HepG2 (cell line): Measurements from ENCODE around the gene SLC2A10. TPM values are rescaled to one million over a fixed set of nuclear protein-coding genes. Genes with fewer than 3 reads are reported as not detected.
A peak's percentile ranks its signal among the peaks of the same experiment; 100 is the strongest.
"Not testable (repeated sequence)": the region's sequence is repeated elsewhere in the genome, so short reads cannot be mapped to it uniquely, and the experiment has no call there.

ENCODE experiments used
- ATM ChIP-seq: fragments of 450-650 bp; IDR thresholded peaks from 2 replicates; pipeline ENCODE4 v1.7.1; 2017; ENCODE audit warnings: mild to moderate bottlenecking, borderline replicate concordance
- CEBPG ChIP-seq: IDR thresholded peaks from 2 replicates; pipeline ENCODE4 v1.6.1; 2016
- CREB1 ChIP-seq, 2 experiments: fragments of 450-650 bp in 1 of 2; IDR thresholded peaks; 2 replicates each; pipeline ENCODE4 v1.6.1; 2016 to 2017; ENCODE audit warnings: control low read depth in 1 of 2, mild to moderate bottlenecking in 1 of 2, missing compliant biosample characterization in 1 of 2, missing genetic modification characterization in 1 of 2
- GFI1 ChIP-seq: sonication (generic); formaldehyde crosslinking; IDR thresholded peaks from 2 replicates; pipeline ENCODE4 v1.5.0; 2020; ENCODE audit warnings: missing genetic modification reagents, mild to moderate bottlenecking, borderline replicate concordance
- HDAC2 ChIP-seq: sonication (generic); formaldehyde crosslinking; IDR thresholded peaks from 2 replicates; pipeline ENCODE4 v1.4.0; 2020; ENCODE audit warnings: missing genetic modification reagents
- RAD21 ChIP-seq: fragments of 450-650 bp; formaldehyde crosslinking; IDR thresholded peaks from 2 replicates; pipeline ENCODE4 v1.5.0; 2020; ENCODE audit warnings: mild to moderate bottlenecking
- SOX13 ChIP-seq, 3 experiments: fragments of 450-650 bp in 1 of 3; sonication (generic) in 1 of 3; formaldehyde crosslinking in 1 of 3; IDR thresholded peaks in 2 of 3; conservative IDR thresholded peaks in 1 of 3; 2 replicates each; pipeline versions ENCODE4 v1.5.0 to v1.6.1; 2016 to 2020; ENCODE audit warnings: antibody characterized with exemption in 1 of 3, mild to moderate bottlenecking in 1 of 3, missing compliant biosample characterization in 1 of 3, missing genetic modification reagents in 1 of 3, moderate library complexity in 1 of 3
- SOX5 ChIP-seq: IDR thresholded peaks from 2 replicates; pipeline ENCODE4 v1.6.1; 2016; ENCODE audit warnings: borderline replicate concordance
- SOX6 ChIP-seq, 2 experiments: fragments of 450-650 bp in 1 of 2; sonication (generic) in 1 of 2; formaldehyde crosslinking in 1 of 2; IDR thresholded peaks; 2 replicates each; pipeline versions ENCODE4 v1.4.0 to v1.6.1; 2017 to 2020; ENCODE audit warnings: antibody characterized with exemption in 1 of 2, mild to moderate bottlenecking in 1 of 2, missing genetic modification reagents in 1 of 2
- SP5 ChIP-seq: IDR thresholded peaks from 2 replicates; pipeline ENCODE4 v1.6.1; 2016; ENCODE audit warnings: low read depth, borderline replicate concordance
- TCF7 ChIP-seq: sonication (generic); IDR thresholded peaks from 2 replicates; pipeline ENCODE4 v1.6.1; 2016; ENCODE audit warnings: antibody characterized with exemption, low read depth
- ZBTB38 ChIP-seq: sonication (generic); formaldehyde crosslinking; IDR thresholded peaks from 2 replicates; pipeline ENCODE4 v1.5.1; 2020; ENCODE audit warnings: mild to moderate bottlenecking, missing genetic modification reagents
- ZNF292 ChIP-seq: sonication (generic); formaldehyde crosslinking; IDR thresholded peaks from 2 replicates; pipeline ENCODE4 v1.8.1; 2022; ENCODE audit warnings: mild to moderate bottlenecking, low read depth, missing genetic modification reagents, borderline replicate concordance
- polyA plus RNA-seq, 8 experiments: library from polyadenylated mRNA; depleted of rRNA in 3 of 8; stranded (reverse) in 7 of 8; unstranded in 1 of 8; fragments of >200 nt; fragmentation: Illumina TruSeq in 4 of 8; extraction: Trizol in 4 of 8; gene quantifications; 2 replicates each; pipeline versions ENCODE4 v1.2.1 to v1.2.3, GENCODE V29; 2011 to 2016; ENCODE audit warnings: low read depth in 4 of 8, missing spikeins in 1 of 8, mixed read lengths in 1 of 8; ENCODE audit not compliant: insufficient read depth in 1 of 8
- total RNA-seq, 5 experiments: library from RNA; depleted of rRNA; stranded (reverse); fragments of >200 nt; fragmentation: Illumina TruSeq; extraction: Trizol; gene quantifications; 2 replicates each; pipeline ENCODE4 v1.2.3, GENCODE V29; 2016; ENCODE audit warnings: low read depth in 1 of 5
- TF ChIP-seq, protein P1 (sequence below): sonication (generic); formaldehyde crosslinking; IDR thresholded peaks from 2 replicates; pipeline ENCODE4 v1.8.1; 2023; ENCODE audit warnings: mild to moderate bottlenecking, moderate library complexity, missing genetic modification reagents
- TF ChIP-seq, protein P2 (sequence below): sonication (generic); formaldehyde crosslinking; IDR thresholded peaks from 2 replicates; pipeline ENCODE4 v1.5.0; 2020; ENCODE audit warnings: mild to moderate bottlenecking, missing genetic modification reagents
- TF ChIP-seq, protein P3 (sequence below): sonication (generic); formaldehyde crosslinking; IDR thresholded peaks from 2 replicates; pipeline ENCODE4 v1.4.0; 2020; ENCODE audit warnings: missing genetic modification reagents, borderline replicate concordance
- TF ChIP-seq, protein P4 (sequence below): sonication (generic); formaldehyde crosslinking; IDR thresholded peaks from 2 replicates; pipeline ENCODE4 v1.4.0; 2020; ENCODE audit warnings: missing genetic modification reagents, borderline replicate concordance

SLC2A10 gene
- total and polyA plus RNA-seq, 2 of the 13 experiments (the other 11 are each of a cell fraction or from before 2014, with no cell fraction given) = 16.0 to 18.4 TPM

DNA sequence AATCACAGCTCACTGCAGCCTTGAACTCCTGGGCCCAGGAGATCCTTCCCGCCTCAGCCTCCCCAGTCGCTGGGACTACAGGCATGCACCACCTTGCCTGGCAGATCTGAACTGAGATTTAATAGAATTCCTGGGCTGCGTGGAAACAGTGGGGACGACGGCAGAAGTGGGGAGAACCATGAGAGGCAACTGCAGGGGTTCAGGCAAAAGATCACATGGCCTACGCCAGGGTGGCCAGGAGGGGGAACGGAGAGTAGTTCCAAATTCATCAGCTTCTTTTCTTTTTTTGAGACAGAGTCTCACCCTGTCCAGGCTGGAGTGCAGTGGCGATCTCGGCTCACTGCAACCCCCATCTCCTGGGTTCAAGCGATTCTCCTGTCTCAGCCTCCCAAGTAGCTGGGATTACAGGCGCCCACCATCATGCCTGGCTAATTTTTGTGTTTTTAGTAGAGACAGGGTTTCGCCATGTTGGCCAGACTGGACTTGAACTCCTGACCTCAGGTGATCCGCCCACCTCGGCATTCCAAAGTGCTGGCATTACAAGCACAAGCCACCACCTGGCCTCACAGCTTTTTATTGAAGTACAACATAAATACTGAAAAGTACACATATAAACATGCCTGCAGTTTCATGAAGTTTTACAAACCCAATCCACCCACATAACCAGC, 32.7 kb upstream of the SLC2A10 start (continued):
- TF ChIP-seq SOX13 (IDR thresholded peaks at IDR 0.05) (peak; percentile 7; the same call in 1 of the 2 replicates), SOX13 (CRISPR knock-in tag; conservative IDR thresholded peaks at IDR 0.05 in 1 of 2, IDR thresholded peaks at IDR 0.05 in 1 of 2) (peak in 1 of 2 experiments; percentile 64; a peak in 2 of 4 replicates), ATM (0 out of 2 replicates have a peak, but pooled peaks have one; percentile 32), SOX5 (peak; percentile 56), SP5 (CRISPR knock-in tag) (peak; percentile 95), SOX6 (CRISPR knock-in tag; IDR thresholded peaks at IDR 0.05) (peak; percentile 50), HDAC2 (CRISPR knock-in tag) (0 out of 2 replicates have a peak, but pooled peaks have one; percentile 31), ZBTB38 (CRISPR knock-in tag) (peak; percentile 23; the same call in 1 of the 2 replicates), CEBPG (peak; percentile 45; the same call in 1 of the 2 replicates), TCF7 (peak; percentile 54), ZNF292 (CRISPR knock-in tag) (peak; percentile 77), RAD21 (CRISPR knock-in tag) (0 out of 2 replicates have a peak, but pooled peaks have one; percentile 38), GFI1 (peak; percentile 57; the same call in 1 of the 2 replicates), CREB1 (CRISPR knock-in tag; IDR thresholded peaks at IDR 0.05) (0 out of 2 replicates have a peak, but pooled peaks have one; percentile 21)
- TF ChIP-seq, protein P1, sequence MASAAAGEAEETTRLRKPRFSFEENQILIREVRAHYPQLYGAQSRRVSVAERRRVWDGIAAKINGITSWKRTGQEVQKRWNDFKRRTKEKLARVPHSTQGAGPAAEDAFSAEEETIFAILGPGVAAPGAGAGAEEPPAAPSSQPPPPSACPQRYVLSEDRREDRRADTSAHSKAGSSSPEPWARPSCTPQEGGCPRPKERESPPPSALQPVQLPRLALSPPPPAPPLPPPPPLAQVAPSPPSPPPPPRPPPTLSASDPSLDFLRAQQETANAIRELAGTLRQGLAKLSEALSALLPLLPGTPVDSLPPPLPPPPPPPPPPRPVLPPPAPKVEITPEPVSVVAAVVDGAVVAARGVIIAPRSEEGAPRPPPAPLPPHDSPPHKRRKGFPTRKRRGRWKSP (CRISPR knock-in tag) = 0 out of 2 replicates have a peak, but pooled peaks have one; percentile 24
- TF ChIP-seq, protein P2, sequence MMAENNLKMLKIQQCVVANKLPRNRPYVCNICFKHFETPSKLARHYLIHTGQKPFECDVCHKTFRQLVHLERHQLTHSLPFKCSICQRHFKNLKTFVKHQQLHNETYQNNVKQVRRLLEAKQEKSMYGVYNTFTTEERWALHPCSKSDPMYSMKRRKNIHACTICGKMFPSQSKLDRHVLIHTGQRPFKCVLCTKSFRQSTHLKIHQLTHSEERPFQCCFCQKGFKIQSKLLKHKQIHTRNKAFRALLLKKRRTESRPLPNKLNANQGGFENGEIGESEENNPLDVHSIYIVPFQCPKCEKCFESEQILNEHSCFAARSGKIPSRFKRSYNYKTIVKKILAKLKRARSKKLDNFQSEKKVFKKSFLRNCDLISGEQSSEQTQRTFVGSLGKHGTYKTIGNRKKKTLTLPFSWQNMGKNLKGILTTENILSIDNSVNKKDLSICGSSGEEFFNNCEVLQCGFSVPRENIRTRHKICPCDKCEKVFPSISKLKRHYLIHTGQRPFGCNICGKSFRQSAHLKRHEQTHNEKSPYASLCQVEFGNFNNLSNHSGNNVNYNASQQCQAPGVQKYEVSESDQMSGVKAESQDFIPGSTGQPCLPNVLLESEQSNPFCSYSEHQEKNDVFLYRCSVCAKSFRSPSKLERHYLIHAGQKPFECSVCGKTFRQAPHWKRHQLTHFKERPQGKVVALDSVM (CRISPR knock-in tag) = peak; percentile 38; the same call in 1 of the 2 replicates
- TF ChIP-seq, protein P3, sequence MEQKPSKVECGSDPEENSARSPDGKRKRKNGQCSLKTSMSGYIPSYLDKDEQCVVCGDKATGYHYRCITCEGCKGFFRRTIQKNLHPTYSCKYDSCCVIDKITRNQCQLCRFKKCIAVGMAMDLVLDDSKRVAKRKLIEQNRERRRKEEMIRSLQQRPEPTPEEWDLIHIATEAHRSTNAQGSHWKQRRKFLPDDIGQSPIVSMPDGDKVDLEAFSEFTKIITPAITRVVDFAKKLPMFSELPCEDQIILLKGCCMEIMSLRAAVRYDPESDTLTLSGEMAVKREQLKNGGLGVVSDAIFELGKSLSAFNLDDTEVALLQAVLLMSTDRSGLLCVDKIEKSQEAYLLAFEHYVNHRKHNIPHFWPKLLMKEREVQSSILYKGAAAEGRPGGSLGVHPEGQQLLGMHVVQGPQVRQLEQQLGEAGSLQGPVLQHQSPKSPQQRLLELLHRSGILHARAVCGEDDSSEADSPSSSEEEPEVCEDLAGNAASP (CRISPR knock-in tag) = peak; percentile 70; the same call in 1 of the 2 replicates
- TF ChIP-seq SOX6, CREB1 (IDR thresholded peaks at IDR 0.05): not testable (repeated sequence)
- TF ChIP-seq, protein P4, sequence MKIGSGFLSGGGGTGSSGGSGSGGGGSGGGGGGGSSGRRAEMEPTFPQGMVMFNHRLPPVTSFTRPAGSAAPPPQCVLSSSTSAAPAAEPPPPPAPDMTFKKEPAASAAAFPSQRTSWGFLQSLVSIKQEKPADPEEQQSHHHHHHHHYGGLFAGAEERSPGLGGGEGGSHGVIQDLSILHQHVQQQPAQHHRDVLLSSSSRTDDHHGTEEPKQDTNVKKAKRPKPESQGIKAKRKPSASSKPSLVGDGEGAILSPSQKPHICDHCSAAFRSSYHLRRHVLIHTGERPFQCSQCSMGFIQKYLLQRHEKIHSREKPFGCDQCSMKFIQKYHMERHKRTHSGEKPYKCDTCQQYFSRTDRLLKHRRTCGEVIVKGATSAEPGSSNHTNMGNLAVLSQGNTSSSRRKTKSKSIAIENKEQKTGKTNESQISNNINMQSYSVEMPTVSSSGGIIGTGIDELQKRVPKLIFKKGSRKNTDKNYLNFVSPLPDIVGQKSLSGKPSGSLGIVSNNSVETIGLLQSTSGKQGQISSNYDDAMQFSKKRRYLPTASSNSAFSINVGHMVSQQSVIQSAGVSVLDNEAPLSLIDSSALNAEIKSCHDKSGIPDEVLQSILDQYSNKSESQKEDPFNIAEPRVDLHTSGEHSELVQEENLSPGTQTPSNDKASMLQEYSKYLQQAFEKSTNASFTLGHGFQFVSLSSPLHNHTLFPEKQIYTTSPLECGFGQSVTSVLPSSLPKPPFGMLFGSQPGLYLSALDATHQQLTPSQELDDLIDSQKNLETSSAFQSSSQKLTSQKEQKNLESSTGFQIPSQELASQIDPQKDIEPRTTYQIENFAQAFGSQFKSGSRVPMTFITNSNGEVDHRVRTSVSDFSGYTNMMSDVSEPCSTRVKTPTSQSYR = peak; percentile 53; the same call in 1 of the 2 replicates
